Stimulated activated naive CD4-positive, alpha-beta T cell (primary cell): ENCODE measurements around the gene SLC25A11.

ENCODE experiments used
- DNase-seq, 6 experiments: peaks; one replicate each; lab custom pipeline; 2025; lab: John Stamatoyannopoulos, UW

The SLC25A11 gene

DNA sequence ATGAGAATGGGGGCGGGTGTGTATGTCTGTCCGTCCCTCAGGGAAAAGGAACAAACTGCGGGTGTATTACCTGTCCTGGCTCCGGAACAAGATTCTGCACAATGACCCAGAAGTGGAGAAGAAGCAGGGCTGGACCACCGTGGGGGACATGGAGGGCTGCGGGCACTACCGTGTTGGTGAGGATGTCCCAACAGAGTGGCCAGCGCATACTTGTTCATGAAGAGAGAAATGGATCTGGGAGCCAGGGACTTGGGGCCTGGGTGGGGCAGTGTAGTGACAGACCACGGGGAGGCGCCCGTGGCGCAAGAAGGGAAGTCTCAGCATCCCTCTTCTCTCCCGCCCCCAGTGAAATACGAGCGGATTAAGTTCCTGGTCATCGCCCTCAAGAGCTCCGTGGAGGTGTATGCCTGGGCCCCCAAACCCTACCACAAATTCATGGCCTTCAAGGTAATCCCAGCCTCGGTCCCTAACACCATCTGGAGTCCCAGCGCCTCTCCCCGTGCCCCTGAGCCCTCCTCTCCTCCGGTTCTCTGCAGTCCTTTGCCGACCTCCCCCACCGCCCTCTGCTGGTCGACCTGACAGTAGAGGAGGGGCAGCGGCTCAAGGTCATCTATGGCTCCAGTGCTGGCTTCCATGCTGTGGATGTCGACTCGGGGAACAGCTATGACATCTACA is 44.1 kb downstream of the SLC25A11 start:
- no peak for DNase-seq

DNA sequence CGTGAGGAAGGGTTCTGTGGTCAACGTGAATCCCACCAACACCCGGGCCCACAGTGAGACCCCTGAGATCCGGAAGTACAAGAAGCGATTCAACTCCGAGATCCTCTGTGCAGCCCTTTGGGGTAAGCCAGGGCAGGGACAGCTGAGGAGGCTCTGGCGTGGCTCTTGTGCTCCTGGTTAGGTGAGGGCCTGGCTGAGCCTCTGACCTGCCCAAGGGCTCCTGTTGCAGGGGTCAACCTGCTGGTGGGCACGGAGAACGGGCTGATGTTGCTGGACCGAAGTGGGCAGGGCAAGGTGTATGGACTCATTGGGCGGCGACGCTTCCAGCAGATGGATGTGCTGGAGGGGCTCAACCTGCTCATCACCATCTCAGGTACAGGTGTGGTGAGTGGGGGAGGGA is 44.7 kb downstream of the SLC25A11 start:
- DNase-seq, result no peak

DNA sequence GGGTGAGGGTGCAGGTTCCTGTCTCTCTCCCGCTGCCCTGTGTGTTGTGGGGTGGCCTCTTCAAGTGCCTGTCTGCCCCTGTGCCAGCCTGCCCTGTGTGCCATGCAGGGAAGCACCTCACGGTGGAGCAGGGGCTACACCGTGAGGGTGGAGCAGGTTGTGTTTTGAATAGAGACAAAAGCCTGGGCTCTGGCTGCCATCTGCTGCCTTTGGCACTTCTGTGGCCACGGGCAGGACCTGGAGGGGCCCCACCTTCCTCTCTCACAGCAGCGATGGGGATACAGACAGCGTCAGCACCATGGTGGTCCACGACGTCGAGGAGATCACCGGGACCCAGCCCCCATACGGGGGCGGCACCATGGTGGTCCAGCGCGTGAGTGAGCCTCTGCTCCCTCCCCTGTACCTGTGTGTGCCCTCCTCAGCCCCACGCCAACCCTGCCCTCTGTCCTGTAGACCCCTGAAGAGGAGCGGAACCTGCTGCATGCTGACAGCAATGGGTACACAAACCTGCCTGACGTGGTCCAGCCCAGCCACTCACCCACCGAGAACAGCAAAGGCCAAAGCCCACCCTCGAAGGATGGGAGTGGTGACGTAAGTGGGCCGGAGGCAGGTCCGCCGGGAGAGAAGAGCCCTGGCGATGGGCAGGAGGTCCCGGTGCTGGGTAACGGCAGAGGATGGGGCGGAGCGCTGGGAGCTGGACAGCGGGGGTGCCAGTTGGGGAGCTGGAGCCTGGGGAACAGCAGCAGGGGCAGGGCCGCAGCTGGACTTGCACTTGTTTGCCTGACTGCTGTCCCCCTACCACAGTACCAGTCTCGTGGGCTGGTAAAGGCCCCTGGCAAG is 45.9 kb downstream of the SLC25A11 start:
- DNase-seq, result no peak

DNA sequence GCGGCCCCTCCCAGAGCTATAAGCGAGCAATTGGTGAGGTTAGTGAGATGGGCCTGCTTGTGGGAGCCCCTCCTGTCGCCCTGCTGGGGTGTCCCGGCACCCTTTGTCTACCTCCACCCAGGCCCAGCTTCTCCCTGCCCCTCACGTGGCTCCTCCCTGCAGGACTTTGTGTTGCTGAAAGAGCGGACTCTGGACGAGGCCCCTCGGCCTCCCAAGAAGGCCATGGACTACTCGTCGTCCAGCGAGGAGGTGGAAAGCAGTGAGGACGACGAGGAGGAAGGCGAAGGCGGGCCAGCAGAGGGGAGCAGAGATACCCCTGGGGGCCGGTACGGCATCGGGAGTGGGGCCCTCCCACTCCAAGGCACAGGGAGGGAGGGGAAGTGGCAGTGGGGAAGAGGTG is 46.6 kb downstream of the SLC25A11 start:
- DNase-seq, result no peak

DNA sequence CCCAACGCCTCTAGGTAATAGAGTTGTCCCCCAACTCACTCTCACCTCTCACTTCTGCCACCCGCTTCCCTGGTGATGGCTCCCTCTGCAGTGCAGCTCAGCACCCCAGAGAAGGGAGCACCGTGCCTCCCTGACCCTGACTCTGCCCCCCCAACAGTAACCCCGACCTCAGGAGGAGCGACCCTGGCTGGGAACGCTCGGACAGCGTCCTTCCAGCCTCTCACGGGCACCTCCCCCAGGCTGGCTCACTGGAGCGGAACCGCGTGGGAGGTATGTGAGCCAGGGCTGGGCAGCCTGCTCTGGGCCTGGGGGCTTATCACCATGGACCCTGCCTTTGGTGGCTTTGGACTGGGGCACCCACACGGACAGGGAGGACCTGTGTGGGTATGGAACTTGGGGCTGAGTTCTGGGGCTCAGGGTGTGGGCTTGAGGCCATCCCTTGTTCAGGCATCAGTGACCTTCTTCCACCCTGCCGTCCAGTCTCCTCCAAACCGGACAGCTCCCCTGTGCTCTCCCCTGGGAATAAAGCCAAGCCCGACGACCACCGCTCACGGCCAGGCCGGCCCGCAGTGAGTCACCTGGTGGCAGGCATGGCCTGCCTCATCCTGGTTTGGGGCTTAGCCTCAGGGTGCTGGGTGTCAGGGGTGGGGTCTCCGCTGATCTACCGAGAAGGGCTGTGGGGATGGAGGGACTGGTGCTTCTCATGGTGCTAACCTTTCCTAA is 47.2 kb downstream of the SLC25A11 start:
- no peak for DNase-seq

DNA sequence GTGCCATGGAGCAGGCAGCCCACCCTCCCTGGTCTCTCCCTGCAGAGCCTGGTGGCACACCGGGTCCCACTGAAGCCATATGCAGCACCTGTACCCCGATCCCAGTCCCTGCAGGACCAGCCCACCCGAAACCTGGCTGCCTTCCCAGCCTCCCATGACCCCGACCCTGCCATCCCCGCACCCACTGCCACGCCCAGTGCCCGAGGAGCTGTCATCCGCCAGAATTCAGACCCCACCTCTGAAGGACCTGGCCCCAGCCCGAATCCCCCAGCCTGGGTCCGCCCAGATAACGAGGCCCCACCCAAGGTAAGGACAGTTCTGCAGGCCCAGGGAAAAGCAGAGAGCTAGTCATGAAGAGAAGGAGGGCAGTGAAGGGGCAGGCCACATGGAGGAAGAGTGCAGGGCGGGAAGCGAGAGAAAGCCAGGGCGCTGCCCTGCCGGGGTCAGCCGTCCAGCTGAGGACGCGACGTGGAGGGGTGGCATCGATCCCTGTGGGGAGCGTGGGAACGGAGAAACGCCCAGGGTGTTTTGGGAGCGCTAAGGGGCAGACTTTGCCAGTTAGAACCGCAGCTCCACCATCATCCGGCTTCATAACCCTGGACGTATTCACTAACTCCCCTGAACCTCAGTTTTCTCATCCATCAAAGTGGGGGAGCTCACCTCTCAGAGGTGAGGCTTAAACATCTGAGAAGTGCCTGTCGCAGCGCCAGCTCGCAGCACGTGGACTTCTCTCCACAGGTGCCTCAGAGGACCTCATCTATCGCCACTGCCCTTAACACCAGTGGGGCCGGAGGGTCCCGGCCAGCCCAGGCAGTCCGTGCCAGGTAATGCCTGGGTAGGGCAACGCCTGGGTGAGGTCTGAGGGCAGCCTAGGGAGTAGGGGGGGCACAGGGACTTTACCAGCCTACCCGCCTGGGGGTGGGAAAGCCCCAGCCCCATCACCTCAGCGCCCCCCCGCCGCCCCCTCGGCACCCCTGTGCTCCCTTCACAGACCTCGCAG is 48.1 kb downstream of the SLC25A11 start:
- no peak for DNase-seq

DNA sequence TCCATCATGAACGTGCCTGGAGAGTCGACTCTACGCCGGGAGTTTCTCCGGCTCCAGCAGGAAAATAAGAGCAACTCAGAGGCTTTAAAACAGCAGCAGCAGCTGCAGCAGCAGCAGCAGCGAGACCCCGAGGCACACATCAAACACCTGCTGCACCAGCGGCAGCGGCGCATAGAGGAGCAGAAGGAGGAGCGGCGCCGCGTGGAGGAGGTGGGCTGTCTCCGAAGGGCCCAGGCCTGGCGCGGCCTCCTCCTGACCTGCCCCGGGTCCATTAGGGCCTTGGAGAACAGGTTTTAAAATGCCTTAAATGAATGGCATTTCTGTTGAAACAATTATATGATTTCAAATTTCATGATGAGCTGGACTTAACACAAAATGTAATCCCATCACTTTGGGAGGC is 52.3 kb downstream of the SLC25A11 start:
- no peak for DNase-seq
